H1 (cell line): ENCODE measurements around the gene NDUFV1. TPM values are rescaled to one million over a fixed set of nuclear protein-coding genes. Genes with fewer than 3 reads are reported as not detected.

Experiments
- CTCF ChIA-PET: fragments of 300-600 bp; sonication (Branson Sonifier 250); formaldehyde crosslinking; loops from one replicate; lab custom pipeline; 2021; ENCODE audit not compliant: partially characterized antibody; lab: Charles Lee
- POLR2A ChIA-PET: fragments of 300-600 bp; sonication (Branson Sonifier 250); formaldehyde crosslinking; loops from one replicate; lab custom pipeline; 2021; ENCODE audit warnings: inconsistent platforms; ENCODE audit not compliant: partially characterized antibody; lab: Charles Lee
- DNase-seq, 2 experiments: peaks; one replicate each; pipeline versions ENCODE4 v3.0.0 to v3.0.0-alpha.2; 2010 to 2022; ENCODE audit warnings: low spot score in 2 of 2, low read depth in 1 of 2, mixed read lengths in 1 of 2
- FAIRE-seq: peaks from 2 replicates; lab custom pipeline; 2011; peaks lifted over from hg19 to GRCh38; lab: Jason Lieb, UNC
- H2AFZ ChIP-seq: 2 replicates; pipeline ENCODE4 v1.8.1; 2012; ENCODE audit warnings: low read length, inconsistent platforms
- H2AK5ac ChIP-seq: 2 replicates; pipeline ENCODE4 v1.6.1; 2013; ENCODE audit warnings: low read depth, low read length
- H2BK120ac ChIP-seq: replicated peaks from 2 replicates; pipeline ENCODE3; 2013; ENCODE audit warnings: low read depth, low read length, inconsistent platforms
- H2BK12ac ChIP-seq: 2 replicates; pipeline ENCODE4 v1.6.1; 2013; ENCODE audit warnings: low read depth, low read length
- H2BK15ac ChIP-seq: 2 replicates; pipeline ENCODE4 v1.6.1; 2013; ENCODE audit warnings: low read length
- H2BK20ac ChIP-seq: 2 replicates; pipeline ENCODE4 v1.6.1; 2013; ENCODE audit warnings: low read length
- H2BK5ac ChIP-seq: 2 replicates; pipeline ENCODE4 v1.6.1; 2013; ENCODE audit warnings: low read depth, low read length
- H3K14ac ChIP-seq: 2 replicates; pipeline ENCODE4 v1.6.1; 2013; ENCODE audit warnings: inconsistent platforms; ENCODE audit not compliant: insufficient read length
- H3K18ac ChIP-seq: 2 replicates; pipeline ENCODE4 v1.6.1; 2013; ENCODE audit warnings: low read length; ENCODE audit errors: extremely low read depth
- H3K23ac ChIP-seq: 2 replicates; pipeline ENCODE4 v1.6.1; 2013; ENCODE audit warnings: inconsistent platforms; ENCODE audit not compliant: insufficient read length
- H3K23me2 ChIP-seq: 2 replicates; pipeline ENCODE4 v1.6.1; 2013; ENCODE audit warnings: low read depth, low read length
- H3K27ac ChIP-seq: 2 replicates; pipeline ENCODE4 v1.6.1; 2011; ENCODE audit warnings: low read depth, low read length, inconsistent platforms
- H3K27me3 ChIP-seq, 4 experiments: replicated peaks in 1 of 4; 1 replicate in 1 of 4; 2 replicates in 3 of 4; pipeline versions ENCODE4 v1.6.1 to v1.8.1; 2011 to 2013; ENCODE audit warnings: low read length in 3 of 4, mild to moderate bottlenecking in 3 of 4, inconsistent platforms in 2 of 4, mixed read lengths in 2 of 4, moderate library complexity in 1 of 4; ENCODE audit not compliant: control insufficient read depth in 3 of 4, insufficient read depth in 3 of 4; ENCODE audit errors: extremely low read depth in 1 of 4
- H3K36me3 ChIP-seq, 4 experiments: 2 replicates each; pipeline versions ENCODE4 v1.6.1 to v1.8.1; 2011 to 2013; ENCODE audit warnings: mild to moderate bottlenecking in 4 of 4, low read length in 3 of 4, moderate library complexity in 2 of 4, control low read depth in 1 of 4, inconsistent platforms in 1 of 4; ENCODE audit not compliant: insufficient read depth in 4 of 4, control insufficient read depth in 2 of 4
- H3K4ac ChIP-seq: replicated peaks from 2 replicates; pipeline ENCODE3; 2013; ENCODE audit warnings: low read length, low read depth, mixed read lengths, inconsistent platforms; ENCODE audit not compliant: insufficient read length
- H3K4me1 ChIP-seq, 4 experiments: replicated peaks in 1 of 4; 1 replicate in 1 of 4; 2 replicates in 3 of 4; pipeline versions ENCODE4 v1.6.1 to v1.8.1; 2011 to 2013; ENCODE audit warnings: low read length in 3 of 4, inconsistent platforms in 2 of 4, mixed read lengths in 1 of 4; ENCODE audit not compliant: insufficient read depth in 4 of 4, control insufficient read depth in 3 of 4
- H3K4me2 ChIP-seq, 2 experiments: 2 replicates each; pipeline versions ENCODE4 v1.6.1 to v1.8.1; 2011 to 2013; ENCODE audit warnings: low read depth in 2 of 2, low read length in 2 of 2, control low read depth in 1 of 2, inconsistent platforms in 1 of 2, mild to moderate bottlenecking in 1 of 2; ENCODE audit not compliant: insufficient read depth in 1 of 2
- H3K4me3 ChIP-seq, 4 experiments: fragments of 200-600, 300-600 bp in 1 of 4; sonication (generic), shearing (Covaris generic), sonication (Bioruptor Twin) in 1 of 4; 2 replicates each; pipeline versions ENCODE4 v1.5.1 to v1.8.1; 2011 to 2016; ENCODE audit warnings: low read length in 4 of 4, low read depth in 3 of 4, control low read depth in 2 of 4, inconsistent platforms in 2 of 4, mild to moderate bottlenecking in 2 of 4, mixed read lengths in 1 of 4, moderate library complexity in 1 of 4; ENCODE audit not compliant: insufficient read depth in 2 of 4; ENCODE audit errors: extremely low read depth in 1 of 4
- H3K56ac ChIP-seq: replicated peaks from 2 replicates; pipeline ENCODE3; 2013; ENCODE audit warnings: low read depth, mild to moderate bottlenecking, mixed read lengths, low read length, inconsistent platforms; ENCODE audit not compliant: insufficient read length
- H3K79me1 ChIP-seq: 2 replicates; pipeline ENCODE4 v1.6.1; 2013; ENCODE audit warnings: low read depth, low read length, control low read depth
- H3K79me2 ChIP-seq, 2 experiments: 2 replicates each; pipeline versions ENCODE4 v1.6.1 to v1.8.1; 2012 to 2013; ENCODE audit warnings: low read length in 2 of 2, mild to moderate bottlenecking in 2 of 2, inconsistent platforms in 1 of 2; ENCODE audit not compliant: insufficient read depth in 2 of 2, control insufficient read depth in 1 of 2
- H3K9ac ChIP-seq, 4 experiments: replicated peaks in 1 of 4; 1 replicate in 1 of 4; 2 replicates in 3 of 4; pipeline versions ENCODE4 v1.6.1 to v1.8.1; 2011 to 2013; ENCODE audit warnings: low read depth in 3 of 4, low read length in 3 of 4, control low read depth in 2 of 4, mild to moderate bottlenecking in 2 of 4, moderate library complexity in 2 of 4, inconsistent platforms in 1 of 4; ENCODE audit errors: extremely low read depth in 1 of 4
- H3K9me3 ChIP-seq, 2 experiments: 2 replicates each; pipeline versions ENCODE4 v1.6.1 to v1.8.1; 2012 to 2013; ENCODE audit warnings: mild to moderate bottlenecking in 2 of 2, moderate library complexity in 2 of 2, control low read depth in 1 of 2, inconsistent platforms in 1 of 2, low read depth in 1 of 2, low read length in 1 of 2, mixed read lengths in 1 of 2; ENCODE audit not compliant: insufficient read depth in 2 of 2
- H4K20me1 ChIP-seq, 2 experiments: replicated peaks in 1 of 2; 2 replicates each; pipeline versions ENCODE3 to v1.8.1; 2011 to 2013; ENCODE audit warnings: inconsistent platforms in 2 of 2, low read length in 2 of 2, mild to moderate bottlenecking in 1 of 2; ENCODE audit not compliant: insufficient read depth in 2 of 2, control insufficient read depth in 1 of 2
- H4K5ac ChIP-seq: 2 replicates; pipeline ENCODE4 v1.6.1; 2013; ENCODE audit warnings: low read length, low read depth, mixed read lengths, inconsistent platforms; ENCODE audit not compliant: insufficient read length
- H4K8ac ChIP-seq: 2 replicates; pipeline ENCODE4 v1.8.0; 2013; ENCODE audit warnings: mild to moderate bottlenecking, moderate library complexity, low read length, inconsistent platforms; ENCODE audit not compliant: insufficient read depth; ENCODE audit errors: extremely low read depth
- H4K91ac ChIP-seq: replicated peaks from 2 replicates; pipeline ENCODE3; 2013; ENCODE audit warnings: low read length, mixed read lengths, inconsistent platforms; ENCODE audit not compliant: insufficient read length
- EZH2 ChIP-seq: fragments of 200-600 bp; sonication (generic); IDR thresholded peaks from 2 replicates; pipeline ENCODE4 v1.7.1; 2012; ENCODE audit warnings: low read depth, mild to moderate bottlenecking, moderate library complexity, low read length, inconsistent platforms; ENCODE audit not compliant: severe bottlenecking
- PHF8 ChIP-seq: fragments of 200-600 bp; sonication (generic); conservative IDR thresholded peaks from 2 replicates; pipeline ENCODE4 v1.7.1; 2012; ENCODE audit warnings: low read depth, mild to moderate bottlenecking, inconsistent platforms, low read length, moderate library complexity
- POLR2AphosphoS5 ChIP-seq: IDR thresholded peaks from 2 replicates; pipeline ENCODE4 v1.6.1; 2011; ENCODE audit warnings: low read depth, low read length
- RFX5 ChIP-seq: IDR thresholded peaks from 2 replicates; pipeline ENCODE4 v1.6.1; 2011; ENCODE audit warnings: low read depth, low read length, improper control_type of control experiment, borderline replicate concordance
- RXRA ChIP-seq: IDR thresholded peaks from 2 replicates; pipeline ENCODE4 v1.6.1; 2011; ENCODE audit warnings: low read depth, mild to moderate bottlenecking, low read length, moderate library complexity; ENCODE audit not compliant: insufficient read depth
- WGBS, 2 experiments: shearing (Covaris generic) in 1 of 2; methylation state at CpG; one replicate each; pipeline versions ENCODE4 v1.1.6 to v1.1.7; 2013 to 2015; ENCODE audit warnings: low lambda C conversion rate in 2 of 2, mixed read lengths in 2 of 2, inconsistent platforms in 1 of 2, low coverage in 1 of 2, missing lambda C conversion rate in 1 of 2; ENCODE audit not compliant: insufficient replicate concordance in 2 of 2, insufficient coverage in 1 of 2, insufficient read length in 1 of 2; ENCODE audit errors: extremely low coverage in 1 of 2, missing lambda C conversion rate in 1 of 2; 5-methylcytosine and 5-hydroxymethylcytosine counted together
- polyA plus RNA-seq, 7 experiments: library from polyadenylated mRNA; depleted of rRNA in 3 of 7; stranded (reverse) in 5 of 7; unstranded in 2 of 7; fragments of >200 nt in 5 of 7; fragments of 200-250 nt in 2 of 7; gene quantifications; 1 replicate in 5 of 7; 2 replicates in 1 of 7; 4 replicates in 1 of 7; pipeline versions ENCODE4 v1.2.1 to v1.2.3, GENCODE V29; 2011 to 2013; ENCODE audit warnings: missing spikeins in 2 of 7, mixed read lengths in 2 of 7
- total RNA-seq: library from RNA; stranded (reverse); fragmentation: NEBNext Ultra II Directional; extraction: Animal tissue kit (Norgen Biotek cat#: 25700); gene quantifications from 2 replicates; pipeline ENCODE4 v1.2.1, GENCODE V29; 2021

Gene NDUFV1
- total and polyA plus RNA-seq, 2 of the 8 experiments (the other 6 are each of a cell fraction or from before 2014, with no cell fraction given) = 125 to 131 TPM

- no peak overlapping the region for H3K56ac ChIP-seq
- no peak overlapping the region for H3K14ac ChIP-seq
- 0 out of 2 replicates have a peak overlapping the region, but pooled peaks have one; percentile 23 for H2BK20ac ChIP-seq
- CTCF ChIA-PET = interaction anchor here (0.5 to 1.6 kb wide), 10 partner anchors 9 to 204 kb away, joined by 3 to 15 read pairs (median 4); partner anchors contain the start of genes GSTP1 and PPP1CA
- H4K20me1 ChIP-seq = peaks cover 0 to 2% of the 10 kb centered on the region in 2 experiments
- peak overlapping the region; percentile 9 to 64; a peak in 3 of 4 replicates for H3K4me2 ChIP-seq
- no peak overlapping the region for H2BK5ac ChIP-seq
- peak overlapping the region; percentile 92; the same call in 1 of the 2 replicates for H2BK15ac ChIP-seq
- no peak overlapping the region for H3K9ac ChIP-seq
- no peak overlapping the region for H4K8ac ChIP-seq
- peaks cover 1 to 7% (median 4%) of the 10 kb centered on the region in 4 experiments; a peak in 6 of 8 replicates for H3K36me3 ChIP-seq
- POLR2A ChIA-PET = interaction anchor here (0.7 to 2.8 kb wide), 7 partner anchors 10 to 28 kb away, joined by 3 to 25 read pairs (median 5); partner anchors contain the start of gene GSTP1
- H4K91ac ChIP-seq = no peak overlapping the region
- no peaks in the 10 kb centered on the region for H3K79me1 ChIP-seq
- H3K23me2 ChIP-seq = peaks cover 9% of the 10 kb centered on the region; the same call in 1 of the 2 replicates
- H3K27ac ChIP-seq = no peak overlapping the region
- WGBS, 2 experiments = 86% methylated on average over 11 of the region's 11 CpGs; no CpG with 5 or more reads in 1 of the 2 experiments
- 0 out of 2 replicates have a peak overlapping the region, but pooled peaks have one; percentile 94 for H2BK12ac ChIP-seq
- H3K27me3 ChIP-seq = peaks cover 0 to 4% (median 0%) of the 10 kb centered on the region in 4 experiments; a peak in 2 of 7 replicates
- no peak overlapping the region for H3K23ac ChIP-seq
- DNase-seq = no peak
- H2AK5ac ChIP-seq = 0 out of 2 replicates have a peak overlapping the region, but pooled peaks have one; percentile 58
- H3K79me2 ChIP-seq = peaks cover 0 to 8% of the 10 kb centered on the region in 2 experiments; a peak in 1 of 4 replicates
- no peak for FAIRE-seq
- no peak overlapping the region for H3K4ac ChIP-seq
- H3K9me3 ChIP-seq = no peaks in the 10 kb centered on the region
- TF ChIP-seq RXRA (0 out of 2 replicates have a peak, but pooled peaks have one; percentile 62), RFX5 (no peak), EZH2 (no peak), POLR2AphosphoS5 (peak; percentile 40; the same call in 1 of the 2 replicates), PHF8 (no peak)
- H3K4me1 ChIP-seq = peaks cover 5 to 27% (median 17%) of the 10 kb centered on the region in 4 experiments; a peak in 6 of 7 replicates
- H2BK120ac ChIP-seq = no peak overlapping the region
- H4K5ac ChIP-seq = no peak overlapping the region
- H3K4me3 ChIP-seq = no peak overlapping the region
- no peak overlapping the region for H2AFZ ChIP-seq
- H3K18ac ChIP-seq = no peak overlapping the region; the same call in 1 of the 2 replicates
Measured at GRCh38 chr11:67605231-67606011, 1.3 kb upstream of the NDUFV1 start.
